Activated CD8-positive, alpha-beta memory T cell treated with anti-CD3 and anti-CD28 coated beads, Interleukin-2, amount 50 U/mL, for 48 hours (primary cell): ENCODE results near the gene LRBA.
A peak's percentile ranks its signal among the peaks of the same experiment; 100 is the strongest.
"Not testable (repeated sequence)": the region's sequence is repeated elsewhere in the genome, so short reads cannot be mapped to it uniquely, and the experiment has no call there.

ENCODE experiments used
- DNase-seq: peaks from one replicate; pipeline ENCODE4 v3.0.0-alpha.2; 2020

Gene LRBA

DNA sequence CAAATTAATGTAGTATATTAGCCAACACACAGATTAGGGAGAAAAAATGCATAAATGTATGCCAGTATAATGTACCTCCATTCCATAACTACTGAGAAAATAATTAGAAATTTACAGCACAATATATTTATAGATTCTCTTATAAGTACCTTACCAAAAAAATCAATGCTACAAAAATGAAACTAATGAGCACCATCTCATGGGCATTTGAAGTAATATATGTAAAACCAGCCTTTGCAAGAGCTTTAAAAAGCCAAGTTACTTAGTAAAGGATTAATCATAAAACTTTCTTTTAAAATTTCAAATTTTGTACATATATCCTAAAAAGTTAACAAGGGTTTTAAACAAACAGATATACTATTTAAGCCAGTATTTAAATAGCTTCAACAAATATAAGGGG lies 43.2 kb downstream of the LRBA start:
- DNase-seq, result no peak

DNA sequence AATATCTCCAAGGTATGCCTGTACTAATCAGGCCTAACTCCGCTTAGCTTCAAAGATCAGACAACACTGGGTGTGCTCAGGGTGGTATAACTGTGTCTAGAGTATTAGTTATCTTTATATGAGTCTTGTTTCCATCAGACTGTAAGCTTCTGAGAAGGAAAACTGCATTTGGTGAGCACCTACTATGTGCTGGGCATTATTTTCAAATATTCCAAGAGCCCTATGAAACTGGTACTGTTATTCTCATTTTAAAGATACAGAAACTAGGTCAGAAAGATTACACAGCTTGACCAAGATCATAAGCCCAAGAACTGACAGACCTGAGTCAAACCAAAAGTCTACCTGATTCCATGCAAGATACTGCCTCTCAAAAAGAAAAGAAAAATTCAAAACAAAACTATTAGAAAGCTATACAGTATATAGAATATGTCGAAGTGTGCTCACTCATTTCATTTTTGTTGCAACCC lies 44.4 kb downstream of the LRBA start:
- DNase-seq, result no peak

DNA sequence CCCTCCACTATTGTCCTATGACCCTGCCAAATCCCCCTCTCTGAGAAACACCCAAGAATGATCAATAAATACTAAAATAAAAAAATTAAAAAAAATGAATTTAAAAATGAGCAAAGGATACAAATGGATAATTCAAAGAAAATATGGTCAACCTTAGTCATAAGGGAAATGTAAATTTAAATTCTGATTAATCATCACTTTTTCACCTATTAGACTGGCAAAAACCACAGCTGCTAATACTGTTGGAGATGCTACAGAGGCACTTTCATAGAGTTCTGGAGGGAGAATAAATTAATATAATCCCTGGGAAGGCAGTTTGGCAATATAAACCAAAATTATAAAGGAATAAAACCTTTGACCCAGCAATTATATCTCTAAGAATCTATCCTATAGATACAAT lies 50.3 kb downstream of the LRBA start:
- no peak for DNase-seq

DNA sequence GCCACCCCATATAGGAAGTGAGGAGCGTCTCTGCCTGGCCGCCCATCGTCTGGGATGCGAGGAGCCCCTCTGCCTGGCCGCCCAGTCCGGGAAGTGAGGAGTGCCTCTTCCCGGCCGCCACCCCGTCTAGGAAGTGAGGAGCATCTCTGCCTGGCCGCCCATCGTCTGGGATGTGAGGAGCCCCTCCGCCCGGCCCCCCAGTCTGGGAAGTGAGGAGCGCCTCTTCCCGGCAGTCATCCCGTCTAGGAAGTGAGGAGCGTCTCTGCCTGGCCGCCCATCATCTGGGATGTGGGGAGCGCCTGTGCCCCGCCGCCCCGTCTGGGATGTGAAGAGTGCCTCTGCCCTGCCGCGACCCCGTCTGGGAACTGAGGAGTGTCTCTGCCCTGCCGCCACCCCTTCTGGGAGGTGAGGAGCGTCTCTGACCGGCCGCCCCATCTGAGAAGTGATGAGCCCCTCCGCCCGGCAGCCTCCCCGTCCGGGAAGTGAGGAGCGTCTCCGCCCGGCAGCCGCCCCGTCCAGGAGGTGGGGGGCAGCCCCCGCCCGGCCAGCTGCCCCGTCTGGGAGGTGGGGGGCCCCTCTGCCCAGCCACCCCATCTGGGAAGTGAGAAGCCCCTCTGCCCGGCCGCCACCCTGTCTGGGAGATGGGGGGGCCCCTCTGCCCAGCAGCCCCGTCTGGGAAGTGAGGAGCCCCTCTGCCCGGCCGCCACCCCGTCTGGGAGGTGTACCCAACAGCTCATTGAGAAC lies 51.3 kb downstream of the LRBA start:
- DNase-seq, result not testable (repeated sequence)

DNA sequence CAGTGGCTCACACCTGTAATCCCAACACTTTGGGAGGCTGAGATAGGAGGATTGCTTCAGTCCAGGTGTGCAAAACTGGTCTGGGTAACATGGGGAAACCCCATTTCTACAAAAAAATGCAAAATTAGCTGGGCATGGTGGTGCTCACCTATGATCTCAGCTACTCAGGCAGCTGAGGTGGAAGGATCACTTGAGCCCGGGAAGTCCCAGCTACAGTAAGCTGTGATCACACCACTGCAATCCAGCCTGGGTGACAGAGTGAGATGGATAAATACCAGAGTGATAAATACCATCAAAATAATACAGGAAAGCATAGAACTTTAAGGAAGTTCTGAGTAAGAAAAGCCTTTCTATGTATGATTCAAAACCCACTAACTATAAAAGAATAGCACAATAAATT lies 52.8 kb downstream of the LRBA start:
- no peak for DNase-seq

DNA sequence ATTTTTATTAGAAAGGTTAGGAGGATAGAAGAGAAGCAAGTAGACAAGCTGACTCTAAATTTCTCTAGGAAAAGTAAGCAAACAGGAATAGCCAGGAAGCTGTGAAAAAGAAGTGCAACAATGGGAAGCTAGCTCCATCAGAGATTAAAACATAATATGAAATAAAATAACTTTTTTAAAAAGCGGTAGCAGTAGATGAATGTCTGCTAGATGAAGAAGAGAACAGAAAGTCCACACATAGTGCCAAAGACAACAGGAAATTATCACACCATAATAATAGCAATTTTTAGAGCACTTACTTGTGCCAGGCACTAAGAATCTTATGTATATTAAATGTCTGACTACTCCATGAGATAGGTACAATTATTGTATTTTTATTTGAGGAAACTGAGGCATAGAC lies 53.5 kb downstream of the LRBA start:
- no peak for DNase-seq

DNA sequence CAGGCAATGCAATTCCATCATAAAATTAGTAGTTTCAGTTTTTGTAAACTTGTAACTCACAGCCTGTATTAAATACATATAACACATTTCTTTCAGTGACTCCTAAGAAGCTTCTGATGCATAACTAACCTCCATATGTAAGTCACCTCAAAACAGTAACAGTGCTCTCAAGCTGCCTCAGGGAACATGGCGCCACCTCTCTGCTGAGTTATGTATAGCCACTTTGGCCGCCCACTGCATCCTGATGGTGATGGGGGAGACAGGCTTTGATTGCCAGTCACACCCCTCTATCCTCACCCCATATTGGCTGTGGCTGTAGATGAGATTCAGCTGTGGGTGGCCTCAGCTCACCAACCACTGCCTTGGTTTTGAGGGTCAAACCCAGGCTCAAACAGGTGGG lies 54.3 kb downstream of the LRBA start:
- DNase-seq, result peak; percentile 72

DNA sequence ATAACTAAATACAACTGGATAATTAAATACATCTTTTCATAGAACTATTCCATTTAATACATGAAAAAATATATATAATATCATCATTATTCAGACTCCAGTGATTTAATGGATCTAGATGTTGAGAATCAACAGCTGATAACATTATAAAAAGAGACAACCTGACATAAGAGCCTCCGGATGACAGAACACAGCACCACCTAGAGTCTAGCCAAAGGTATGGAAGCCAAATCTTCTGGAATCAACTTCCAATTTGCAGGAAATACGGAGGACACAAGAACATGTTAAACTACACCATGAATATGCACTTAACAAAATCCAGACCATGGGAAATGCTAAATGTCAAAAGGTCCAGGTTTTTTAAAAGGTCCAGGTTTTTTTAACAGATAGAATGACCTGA lies 55.0 kb downstream of the LRBA start:
- DNase-seq, result no peak

DNA sequence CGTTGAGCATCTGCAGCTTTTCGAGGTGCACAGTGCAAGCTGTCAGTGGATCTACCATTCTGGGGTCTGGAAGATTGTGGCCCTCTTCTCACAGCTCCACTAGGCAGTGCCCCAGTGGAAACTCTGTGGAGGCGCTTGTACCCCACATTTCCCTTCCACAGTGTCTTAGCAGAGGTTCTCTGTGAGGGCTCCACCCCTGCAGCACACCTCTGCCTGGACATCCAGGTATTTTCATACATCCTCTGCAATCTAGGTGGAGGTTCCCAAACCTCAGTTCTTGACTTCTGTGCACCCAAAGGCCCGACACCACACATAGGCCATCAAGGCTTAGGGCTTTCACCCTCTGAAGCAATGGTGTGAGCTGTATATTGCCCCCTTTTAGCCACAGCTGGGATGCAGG lies 57.1 kb downstream of the LRBA start:
- not testable (repeated sequence) for DNase-seq

DNA sequence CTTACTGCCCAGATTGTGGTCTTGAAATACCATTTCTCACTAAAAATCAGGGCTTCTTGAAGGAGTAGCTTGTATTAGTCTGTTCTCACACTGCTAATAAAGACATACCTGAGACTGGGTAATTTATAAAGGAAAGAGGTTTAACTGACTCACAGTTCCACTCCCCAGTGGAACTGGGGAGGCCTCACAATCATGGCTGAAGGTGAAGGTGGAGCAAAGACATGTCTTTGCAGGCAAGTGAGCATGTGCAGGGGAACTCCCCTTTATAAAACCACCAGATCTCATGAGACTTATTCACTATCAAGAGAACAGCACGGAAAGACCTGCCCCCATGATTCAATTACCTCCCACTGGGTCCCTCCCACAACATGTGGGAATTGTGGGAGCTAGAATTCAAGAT lies 58.0 kb downstream of the LRBA start:
- not testable (repeated sequence) for DNase-seq

DNA sequence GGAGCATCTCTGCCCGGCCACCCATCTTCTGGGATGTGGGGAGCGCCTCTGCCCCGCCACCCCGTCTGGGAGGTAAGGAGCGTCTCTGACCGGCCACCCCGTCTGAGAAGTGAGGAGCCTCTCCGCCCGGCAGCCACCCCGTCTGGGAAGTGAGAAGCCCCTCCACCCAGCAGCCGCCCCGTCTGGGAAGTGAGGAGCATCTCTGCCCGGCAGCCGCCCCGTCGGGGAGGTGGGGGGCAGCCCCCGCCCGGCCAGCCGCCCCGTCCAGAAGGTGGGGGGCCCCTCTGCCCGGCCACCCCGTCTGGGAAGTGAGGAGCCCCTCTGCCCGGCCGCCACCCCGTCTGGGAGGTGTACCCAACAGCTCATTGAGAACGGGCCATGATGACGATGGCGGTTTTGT lies 61.2 kb downstream of the LRBA start:
- not testable (repeated sequence) for DNase-seq

DNA sequence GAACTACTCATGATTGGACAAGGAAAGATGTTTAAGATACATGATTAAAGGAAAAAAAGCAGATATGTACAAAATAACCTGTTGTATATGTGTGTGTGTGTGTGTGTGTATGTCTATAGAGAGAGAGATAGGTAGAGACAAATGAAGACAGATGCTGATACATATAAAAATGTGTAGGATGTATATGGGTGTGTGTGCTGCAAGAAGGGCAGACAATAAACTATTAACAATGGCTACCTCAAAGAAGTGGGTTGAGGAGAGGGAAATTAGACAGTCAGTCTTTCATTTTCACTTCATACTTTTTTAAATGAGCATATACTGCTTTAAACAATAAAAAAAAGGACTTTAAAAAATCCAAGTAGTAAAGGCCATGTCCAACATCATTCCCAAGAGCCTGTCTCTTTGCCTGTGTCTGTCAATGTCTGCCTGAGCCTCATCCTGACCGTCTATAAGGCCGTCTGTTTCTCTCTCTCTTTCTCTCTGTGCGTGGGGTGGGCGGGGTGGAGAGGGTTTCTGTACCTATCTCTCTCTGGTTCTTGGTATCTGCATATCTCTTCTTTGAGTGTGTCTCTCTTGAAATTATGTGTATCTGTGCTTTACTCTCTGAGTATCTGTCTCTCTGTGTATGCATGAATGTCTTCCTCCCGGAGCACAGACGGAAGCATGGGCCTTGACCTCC lies 62.8 kb downstream of the LRBA start:
- DNase-seq, result no peak

DNA sequence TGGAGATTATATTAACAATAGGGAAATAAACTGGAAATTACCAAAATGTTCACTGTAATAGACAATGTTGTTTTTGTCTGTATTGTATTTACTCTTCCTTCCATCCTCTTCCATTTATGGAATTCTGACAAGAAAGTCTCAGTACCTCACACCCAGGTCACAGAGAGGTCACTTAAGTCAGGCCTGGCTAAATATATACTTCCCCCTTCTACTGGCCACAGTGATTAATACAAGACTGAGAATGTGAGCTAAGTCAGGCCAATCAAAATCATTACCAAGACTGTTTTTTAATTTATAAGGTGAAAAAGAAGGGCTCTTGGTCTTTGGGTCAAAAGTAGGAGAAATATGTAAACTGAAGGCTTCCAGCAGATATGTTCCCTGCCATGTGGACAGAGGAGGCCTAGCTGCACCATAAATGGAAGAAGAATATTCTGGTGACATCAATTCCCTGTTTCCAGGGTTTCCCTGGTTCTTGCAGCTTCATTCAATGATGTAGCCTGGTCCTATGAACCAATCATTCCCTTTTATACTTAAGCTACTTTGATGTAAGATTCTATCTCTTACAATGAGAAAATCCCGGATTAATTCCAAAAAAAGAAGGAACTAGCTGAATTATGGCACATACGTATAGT lies 64.3 kb downstream of the LRBA start:
- no peak for DNase-seq

DNA sequence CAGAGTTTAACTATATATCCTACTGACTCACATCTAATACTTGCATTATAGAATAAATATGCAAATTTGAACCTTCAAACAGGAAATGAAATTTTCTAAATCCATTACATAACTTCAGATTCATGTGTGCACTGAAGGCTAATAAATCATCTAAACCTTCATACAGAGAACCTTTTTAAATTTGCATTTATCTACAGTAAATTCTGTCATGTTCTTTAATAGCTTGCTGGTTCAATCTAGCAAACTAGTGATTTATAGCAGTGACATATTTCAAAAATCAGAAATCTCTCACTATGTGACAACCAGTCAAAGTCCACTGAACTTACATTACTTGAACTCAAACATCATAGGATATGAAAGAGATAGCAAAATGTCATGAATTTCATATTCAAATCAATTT lies 65.1 kb downstream of the LRBA start:
- DNase-seq, result no peak

DNA sequence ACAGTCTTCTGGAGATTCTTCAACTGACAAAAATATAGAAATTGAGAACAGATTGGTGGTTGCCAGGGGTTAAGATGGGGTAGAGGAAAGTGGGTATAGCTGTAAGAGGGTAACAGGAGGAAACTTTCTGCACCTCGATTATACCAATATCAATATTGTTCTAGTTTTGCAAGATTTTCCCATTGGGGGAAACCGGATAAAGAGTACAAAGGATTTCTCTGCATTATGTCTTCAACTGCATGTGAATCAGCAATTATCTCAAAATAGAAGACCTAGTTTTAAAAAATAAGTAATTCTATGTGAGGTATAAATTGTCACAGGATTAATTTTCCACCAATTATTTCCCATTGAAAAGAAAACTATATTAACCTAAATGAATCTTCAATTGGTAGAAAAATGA lies 65.7 kb downstream of the LRBA start:
- DNase-seq, result no peak

DNA sequence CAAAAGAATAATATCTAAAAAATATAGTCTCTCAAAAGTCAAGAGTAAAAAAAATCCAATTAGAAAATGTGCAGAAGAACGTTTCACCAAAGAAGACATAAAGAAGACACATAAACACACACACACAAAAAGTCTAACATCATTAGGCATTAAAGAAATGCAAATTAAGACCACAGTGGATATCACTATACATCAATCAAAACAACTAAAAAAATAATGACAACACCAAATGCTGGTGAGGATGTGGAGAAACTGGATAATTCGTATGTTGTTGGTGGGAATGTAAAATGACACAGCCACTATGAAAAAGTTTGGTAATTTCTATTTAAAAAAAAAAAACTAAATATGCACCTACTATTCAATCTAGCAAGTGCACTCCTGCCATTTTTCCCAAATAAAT lies 66.4 kb downstream of the LRBA start:
- DNase-seq, result no peak

DNA sequence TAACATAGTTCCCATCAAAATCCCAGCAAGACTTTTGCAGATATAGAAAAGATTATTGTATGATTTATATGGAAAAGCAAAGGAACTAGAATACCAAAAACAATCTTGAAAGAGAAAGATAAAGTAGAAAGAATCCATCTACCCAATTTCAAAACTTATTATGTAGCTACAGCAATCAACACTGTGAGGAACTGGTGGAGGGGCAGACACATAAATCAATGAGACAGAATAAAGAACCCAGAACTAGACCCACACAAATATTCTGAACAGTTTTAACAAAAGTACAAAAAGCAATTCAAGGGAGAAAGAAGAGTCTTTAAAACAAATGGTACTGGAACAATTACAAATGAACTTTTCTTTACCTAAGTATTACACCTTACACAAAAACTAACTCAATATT lies 67.0 kb downstream of the LRBA start:
- DNase-seq, result no peak

DNA sequence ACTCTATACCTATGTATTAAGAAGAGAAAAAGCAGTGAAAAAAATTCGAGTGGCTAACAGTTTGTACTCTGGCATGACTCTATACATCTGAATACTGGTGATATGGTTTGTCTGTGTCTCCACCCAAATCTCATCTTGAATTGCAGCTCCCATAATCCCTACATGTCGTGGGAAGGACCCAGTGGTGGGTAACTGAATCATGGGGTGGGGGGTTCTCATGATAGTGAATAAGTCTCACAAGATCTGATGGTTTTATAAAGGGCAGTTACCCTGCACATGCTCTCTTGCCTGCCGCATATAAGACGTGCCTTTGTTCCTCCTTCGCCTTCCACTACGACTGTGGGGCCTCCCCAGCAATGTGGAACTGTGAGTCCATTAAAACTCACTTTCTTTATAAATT lies 70.4 kb downstream of the LRBA start:
- DNase-seq, result no peak

DNA sequence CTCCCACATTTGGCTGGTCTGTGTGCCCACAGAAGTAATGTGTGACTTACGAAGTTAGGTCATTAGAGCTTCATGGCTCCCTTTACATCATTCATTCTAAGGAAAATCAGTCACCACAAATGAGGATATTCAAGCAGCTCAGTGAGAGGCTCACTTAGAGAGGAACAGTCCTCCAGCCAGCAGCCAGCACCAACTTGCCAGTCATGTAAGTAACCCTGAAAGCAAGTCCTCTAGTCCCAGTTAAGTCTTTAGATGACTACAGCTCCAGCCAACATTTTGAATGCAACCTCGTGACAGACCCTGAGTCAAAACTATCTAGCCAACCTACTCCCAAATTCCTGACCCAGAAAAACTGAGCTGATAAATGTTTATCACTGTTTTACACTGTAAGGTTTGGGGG lies 71.3 kb downstream of the LRBA start:
- no peak for DNase-seq

DNA sequence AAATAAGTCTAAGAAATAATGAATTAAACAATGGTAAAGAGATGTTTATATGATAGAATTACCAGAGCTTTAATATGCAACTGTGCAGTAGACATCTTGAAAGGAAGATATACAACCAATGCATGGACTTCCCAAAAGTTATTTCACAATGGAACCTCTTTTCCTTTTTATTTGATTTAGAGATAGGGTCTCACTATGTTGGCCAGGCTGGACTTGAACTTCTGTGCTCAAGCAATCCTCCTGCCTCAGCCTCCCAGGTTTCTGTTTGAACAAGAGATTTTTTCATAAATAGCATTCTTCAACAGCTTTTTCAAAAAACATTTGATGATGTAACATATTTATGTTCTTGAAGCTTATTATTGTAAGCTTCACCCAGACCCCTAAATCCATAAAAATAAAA lies 72.0 kb downstream of the LRBA start:
- DNase-seq, result no peak

DNA sequence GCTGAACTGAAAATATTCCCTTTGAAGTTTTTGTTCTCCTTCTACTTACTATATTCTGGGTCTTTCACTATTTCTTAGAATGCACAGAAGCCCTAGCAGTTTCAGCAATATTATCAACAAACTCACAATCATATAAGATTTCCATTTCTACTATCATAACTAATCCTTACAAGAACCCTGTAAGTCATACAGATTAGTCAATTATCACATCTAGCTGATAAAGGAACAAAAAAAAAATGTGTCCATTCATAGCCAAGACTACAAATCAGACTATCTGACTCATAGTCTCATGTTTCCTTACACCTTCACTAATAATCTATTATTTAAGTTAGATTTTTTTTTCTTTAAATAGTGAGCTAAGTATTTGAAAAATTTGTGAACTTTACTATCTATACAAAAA lies 72.5 kb downstream of the LRBA start:
- no peak for DNase-seq

DNA sequence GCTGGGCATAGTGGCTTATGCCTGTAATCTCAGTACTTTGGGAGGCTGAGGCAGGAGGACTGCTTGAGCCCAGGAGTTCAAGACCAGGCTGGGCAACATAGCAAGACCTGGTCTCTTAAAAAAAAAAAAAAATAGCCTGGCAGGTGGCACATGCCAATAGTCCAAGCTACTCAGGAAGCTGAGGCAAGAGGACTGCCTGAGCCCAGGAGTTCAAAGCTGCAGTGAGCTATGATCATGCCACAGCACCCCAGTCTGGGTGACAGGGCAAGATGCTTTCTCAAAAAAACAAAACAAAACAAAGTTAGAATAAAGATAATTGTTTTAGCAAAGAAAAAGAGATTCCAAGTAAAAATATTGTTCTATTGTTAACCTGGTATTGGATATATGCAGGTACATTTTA lies 75.0 kb downstream of the LRBA start:
- DNase-seq, result no peak

DNA sequence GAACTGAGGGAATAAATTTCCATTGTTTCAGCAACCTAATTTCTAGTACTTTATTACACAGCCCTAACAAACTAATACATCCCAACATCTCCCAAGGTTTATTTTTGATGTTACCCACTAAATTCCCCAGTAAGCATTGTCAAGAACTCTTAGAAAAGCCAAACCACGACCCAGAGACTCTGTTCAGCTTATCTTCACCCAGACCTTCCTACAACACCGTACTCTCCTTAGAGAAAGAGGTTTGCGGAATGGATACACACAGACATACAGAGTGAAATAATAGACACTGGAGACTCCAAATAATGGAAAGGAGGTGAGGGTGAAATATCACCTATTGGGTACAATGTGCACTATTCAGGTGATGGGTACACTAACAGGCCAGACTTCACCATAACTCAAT lies 75.6 kb downstream of the LRBA start:
- no peak for DNase-seq

DNA sequence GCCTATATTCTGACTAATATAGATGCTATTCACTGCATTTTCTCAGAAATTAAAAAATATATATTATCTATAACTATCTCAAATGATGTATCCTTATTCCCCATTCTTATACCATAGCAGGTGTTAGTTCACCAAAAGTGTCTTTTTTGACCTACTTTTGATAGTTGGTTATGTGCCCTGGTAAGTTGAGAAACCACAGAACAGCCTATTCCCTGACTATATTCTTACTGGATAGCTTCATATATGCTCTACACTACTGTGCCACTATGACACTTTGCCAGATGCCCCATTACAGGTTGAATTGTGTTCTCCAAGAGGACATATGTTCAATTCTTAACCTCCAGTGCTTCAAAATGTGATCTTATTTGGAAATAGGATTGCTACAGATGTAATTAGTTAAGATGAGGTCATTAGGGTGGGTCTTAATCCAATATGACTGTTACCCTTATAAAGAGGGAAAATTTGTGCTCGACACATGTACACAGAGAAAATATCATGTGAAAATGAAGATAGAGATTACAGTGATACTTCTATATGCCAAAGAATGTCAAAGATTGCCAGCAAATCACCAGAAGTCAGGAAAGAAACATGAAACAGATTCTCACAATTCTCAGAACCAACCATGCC lies 76.1 kb downstream of the LRBA start:
- no peak for DNase-seq
